Activated naive CD4-positive, alpha-beta T cell treated with anti-CD3 and anti-CD28 coated beads for 36 hours (primary cell): ENCODE data around the gene APH1B. TPM values are rescaled to one million over a fixed set of nuclear protein-coding genes. Genes with fewer than 3 reads are reported as not detected.
"Not testable (repeated sequence)": the region's sequence is repeated elsewhere in the genome, so short reads cannot be mapped to it uniquely, and the experiment has no call there.

ENCODE experiments used
- CTCF ChIA-PET: fragments of 350-600 bp; sonication (Branson Sonifier 250); formaldehyde crosslinking; loops from one replicate; lab custom pipeline; 2021; ENCODE audit warnings: antibody characterized with exemption; lab: Charles Lee
- DNase-seq: peaks from one replicate; pipeline ENCODE4 v3.0.0-alpha.2; 2020
- H3K27ac Mint-ChIP-seq: one replicate; pipeline ENCODE4 v1.8.0; 2021; ENCODE audit warnings: mild to moderate bottlenecking, mixed read lengths
- H3K27me3 Mint-ChIP-seq: one replicate; pipeline ENCODE4 v1.8.0; 2021; ENCODE audit warnings: low read depth, mixed read lengths
- H3K36me3 Mint-ChIP-seq: one replicate; pipeline ENCODE4 v1.8.0; 2021; ENCODE audit warnings: low read depth, mixed read lengths
- H3K4me1 Mint-ChIP-seq: one replicate; pipeline ENCODE4 v1.8.0; 2021; ENCODE audit warnings: low read depth, mixed read lengths
- H3K4me3 Mint-ChIP-seq: one replicate; pipeline ENCODE4 v1.8.0; 2021; ENCODE audit warnings: mild to moderate bottlenecking, moderate library complexity, mixed read lengths
- H3K9me3 Mint-ChIP-seq: one replicate; pipeline ENCODE4 v1.8.0; 2021; ENCODE audit warnings: mixed read lengths
- intact Hi-C: fragments of 100-400 bp; cut with micrococcal nuclease; formaldehyde crosslinking; loops from one replicate; pipeline ENCODE4 v1.15.1; 2023
- total RNA-seq, 2 experiments: library from RNA; stranded (reverse); gene quantifications; one replicate each; pipeline ENCODE4 v1.2.3, GENCODE V29; 2021

The APH1B gene
- total RNA-seq, 2 experiments from 2014 or later, result 6.7 to 8.6 TPM

- peaks cover 5% of the 10 kb centered on the region for H3K36me3 Mint-ChIP-seq
These were observed 27.9 kb downstream of the APH1B start for GRCh38 chr15:63305260-63305659.

GRCh38 chr15:63306492-63307073 is 29.2 kb downstream of the APH1B start:
- intact Hi-C loops, result no loop called here

More at GRCh38 chr15:63305260-63305659, 27.9 kb downstream of the APH1B start:
- Mint-ChIP-seq H3K4me3 (no peak overlapping the region), H3K4me1 (no peaks in the 10 kb centered on the region), H3K9me3 (no peaks in the 10 kb centered on the region), H3K27ac (no peak overlapping the region), H3K27me3 (no peaks in the 10 kb centered on the region)
- no peak for DNase-seq
- intact Hi-C loops, result no loop called here
- CTCF ChIA-PET, result no interaction called here

GRCh38 chr15:63308491-63308890 is 31.1 kb downstream of the APH1B start:
- CTCF ChIA-PET, result interaction anchor here (0.6 kb wide), 1 partner anchor 115 kb away, joined by 6 read pairs; no protein-coding TSS in a partner anchor
- no peaks in the 10 kb centered on the region for H3K27me3 Mint-ChIP-seq
- intact Hi-C loops, result no loop called here
- H3K36me3 Mint-ChIP-seq, result peaks cover 5% of the 10 kb centered on the region
- DNase-seq, result no peak
- H3K27ac Mint-ChIP-seq, result no peak overlapping the region
- H3K4me1 Mint-ChIP-seq, result no peaks in the 10 kb centered on the region
- H3K9me3 Mint-ChIP-seq, result no peaks in the 10 kb centered on the region
- H3K4me3 Mint-ChIP-seq, result no peak overlapping the region

More at GRCh38 chr15:63306492-63307073, 29.2 kb downstream of the APH1B start:
- Mint-ChIP-seq H3K36me3 (peaks cover 5% of the 10 kb centered on the region), H3K27ac (no peak overlapping the region), H3K4me1 (no peaks in the 10 kb centered on the region), H3K9me3 (no peaks in the 10 kb centered on the region), H3K4me3 (no peak overlapping the region), H3K27me3 (no peaks in the 10 kb centered on the region)
- no peak for DNase-seq
- CTCF ChIA-PET, result no interaction called here

- H3K27ac Mint-ChIP-seq, result no peak overlapping the region
- CTCF ChIA-PET, result interaction anchor here (0.6 kb wide), 1 partner anchor 115 kb away, joined by 6 read pairs; no protein-coding TSS in a partner anchor
- no peak overlapping the region for H3K4me3 Mint-ChIP-seq
- H3K27me3 Mint-ChIP-seq, result no peaks in the 10 kb centered on the region
- H3K9me3 Mint-ChIP-seq, result no peaks in the 10 kb centered on the region
- no peak for DNase-seq
- intact Hi-C loops, result no loop called here
- no peaks in the 10 kb centered on the region for H3K4me1 Mint-ChIP-seq
- peaks cover 5% of the 10 kb centered on the region for H3K36me3 Mint-ChIP-seq
These were observed 31.5 kb downstream of the APH1B start for GRCh38 chr15:63308947-63309346.

GRCh38 chr15:63310646-63311045 is 33.2 kb downstream of the APH1B start:
- intact Hi-C loops, result no loop called here
- Mint-ChIP-seq H3K4me1 (no peaks in the 10 kb centered on the region), H3K9me3 (no peaks in the 10 kb centered on the region), H3K36me3 (peaks cover 5% of the 10 kb centered on the region), H3K4me3 (no peak overlapping the region), H3K27ac (no peak overlapping the region), H3K27me3 (no peaks in the 10 kb centered on the region)
- DNase-seq, result no peak
- CTCF ChIA-PET, result no interaction called here

GRCh38 chr15:63312286-63312685 is 34.9 kb downstream of the APH1B start:
- intact Hi-C loops, result no loop called here
- Mint-ChIP-seq H3K4me1 (no peaks in the 10 kb centered on the region), H3K27me3 (no peaks in the 10 kb centered on the region), H3K9me3 (no peaks in the 10 kb centered on the region), H3K4me3 (no peak overlapping the region), H3K27ac (no peak overlapping the region), H3K36me3 (no peaks in the 10 kb centered on the region)
- CTCF ChIA-PET, result interaction anchor here (0.5 to 1.0 kb wide), 2 partner anchors 22 to 155 kb away, joined by 3 read pairs; partner anchors contain the start of gene RPS27L
- no peak for DNase-seq

- H3K9me3 Mint-ChIP-seq, result no peaks in the 10 kb centered on the region
- CTCF ChIA-PET, result no interaction called here
- H3K27me3 Mint-ChIP-seq, result no peaks in the 10 kb centered on the region
- no peaks in the 10 kb centered on the region for H3K4me1 Mint-ChIP-seq
- no peak overlapping the region for H3K27ac Mint-ChIP-seq
- no peaks in the 10 kb centered on the region for H3K36me3 Mint-ChIP-seq
- H3K4me3 Mint-ChIP-seq, result no peak overlapping the region
- DNase-seq, result no peak
- intact Hi-C loops, result no loop called here
These were observed 36.4 kb downstream of the APH1B start for GRCh38 chr15:63313825-63314224.

GRCh38 chr15:63314409-63314808 is 37.0 kb downstream of the APH1B start:
- no peak overlapping the region for H3K27ac Mint-ChIP-seq
- intact Hi-C loops, result no loop called here
- CTCF ChIA-PET, result no interaction called here
- H3K36me3 Mint-ChIP-seq, result no peaks in the 10 kb centered on the region
- DNase-seq, result no peak
- H3K4me3 Mint-ChIP-seq, result no peak overlapping the region
- no peaks in the 10 kb centered on the region for H3K9me3 Mint-ChIP-seq
- H3K27me3 Mint-ChIP-seq, result no peaks in the 10 kb centered on the region
- H3K4me1 Mint-ChIP-seq, result no peaks in the 10 kb centered on the region

GRCh38 chr15:63318344-63318743 is 40.9 kb downstream of the APH1B start:
- DNase-seq, result no peak
- Mint-ChIP-seq H3K4me3 (no peak overlapping the region), H3K27me3 (no peaks in the 10 kb centered on the region), H3K4me1 (no peaks in the 10 kb centered on the region), H3K9me3 (no peaks in the 10 kb centered on the region), H3K36me3 (no peaks in the 10 kb centered on the region), H3K27ac (no peak overlapping the region)
- intact Hi-C loops, result no loop called here
- CTCF ChIA-PET, result interaction anchor here (0.7 kb wide), 1 partner anchor 340 kb away, joined by 3 read pairs; no protein-coding TSS in a partner anchor

- H3K4me3 Mint-ChIP-seq, result no peak overlapping the region
- CTCF ChIA-PET, result interaction anchor here (0.6 kb wide), 1 partner anchor 47 kb away, joined by 3 read pairs; no protein-coding TSS in a partner anchor
- no peak overlapping the region for H3K27ac Mint-ChIP-seq
- peaks cover 2% of the 10 kb centered on the region for H3K4me1 Mint-ChIP-seq
- H3K36me3 Mint-ChIP-seq, result no peaks in the 10 kb centered on the region
- H3K9me3 Mint-ChIP-seq, result no peaks in the 10 kb centered on the region
- no peak for DNase-seq
- H3K27me3 Mint-ChIP-seq, result no peaks in the 10 kb centered on the region
- intact Hi-C loops, result no loop called here
These were observed 41.7 kb downstream of the APH1B start for GRCh38 chr15:63319065-63319464.

GRCh38 chr15:63320446-63320845 is 43.0 kb downstream of the APH1B start:
- H3K36me3 Mint-ChIP-seq, H3K27ac Mint-ChIP-seq, intact Hi-C loops, H3K9me3 Mint-ChIP-seq, DNase-seq, CTCF ChIA-PET, H3K4me1 Mint-ChIP-seq, H3K27me3 Mint-ChIP-seq, H3K4me3 Mint-ChIP-seq: not testable (repeated sequence)

- H3K36me3 Mint-ChIP-seq, H3K9me3 Mint-ChIP-seq, intact Hi-C loops, H3K4me3 Mint-ChIP-seq, DNase-seq, H3K4me1 Mint-ChIP-seq, CTCF ChIA-PET, H3K27me3 Mint-ChIP-seq, H3K27ac Mint-ChIP-seq: not testable (repeated sequence)
These were observed 43.6 kb downstream of the APH1B start for GRCh38 chr15:63320981-63321380.

GRCh38 chr15:63321462-63321861 is 44.1 kb downstream of the APH1B start:
- H3K4me1 Mint-ChIP-seq, result peaks cover 7% of the 10 kb centered on the region
- CTCF ChIA-PET, result no interaction called here
- H3K27me3 Mint-ChIP-seq, result no peaks in the 10 kb centered on the region
- H3K36me3 Mint-ChIP-seq, result no peaks in the 10 kb centered on the region
- DNase-seq, result no peak
- intact Hi-C loops, result no loop called here
- no peak overlapping the region for H3K27ac Mint-ChIP-seq
- H3K4me3 Mint-ChIP-seq, result no peak overlapping the region
- H3K9me3 Mint-ChIP-seq, result no peaks in the 10 kb centered on the region
